Smooth muscle cell of the pulmonary artery (primary cell): Measurements from ENCODE around the gene SERP1. TPM values are rescaled to one million over a fixed set of nuclear protein-coding genes. Genes with fewer than 3 reads are reported as not detected.

Source experiments
- total RNA-seq: library from RNA; depleted of rRNA; stranded (reverse); fragments of >200 nt; gene quantifications from 2 replicates; pipeline ENCODE4 v1.2.3, GENCODE V29; 2014

The SERP1 gene
- total RNA-seq, result 131 and 171 TPM in 2 replicates

GRCh38 chr3:150546226-150547044 is at the start of gene SERP1, which contains the start of gene EIF2A:
SERP1 (minus strand) TSS chr3:150546496; CDS start chr3:150546135, 361 bp downstream.
EIF2A (plus strand) TSS chr3:150546787; CDS start chr3:150546803, 16 bp downstream.

Other genes starting within 250 kb of the SERP1 start
- gene TSC22D2, start 138.2 kb downstream of the SERP1 start, total RNA-seq, result 13.1 and 15.9 TPM in 2 replicates
- 104 and 174 TPM in 2 replicates for gene EIF2A, start 291 bp upstream of the SERP1 start, total RNA-seq
- 257 and 294 TPM in 2 replicates for gene SELENOT, start 56.8 kb upstream of the SERP1 start, total RNA-seq
- 0.03 and 0.07 TPM in 2 replicates for gene ERICH6, start 157.4 kb upstream of the SERP1 start, total RNA-seq
- gene SIAH2, start 216.7 kb upstream of the SERP1 start, total RNA-seq, result 32.5 and 45.1 TPM in 2 replicates